MM.1S (cell line): ENCODE data around the gene TNK2.

Experiments used
- EZH2 ChIP-seq: fragments of 300-600 bp; sonication (generic); optimal IDR thresholded peaks from 2 replicates; pipeline ENCODE3; 2017; ENCODE audit warnings: low read depth, mild to moderate bottlenecking, antibody characterized with exemption, low read length, mixed read lengths
- EZH2phosphoT487 ChIP-seq: fragments of 300-600 bp; sonication (generic); IDR thresholded peaks from 2 replicates; pipeline ENCODE4 v1.6.1; 2018; ENCODE audit warnings: antibody characterized with exemption, low read length
- TF ChIP-seq, protein P1 (sequence below): fragments of 300-600 bp; sonication (generic); IDR thresholded peaks from 2 replicates; pipeline ENCODE4 v1.5.1; 2016; ENCODE audit warnings: antibody characterized with exemption, low read length, mixed read lengths

DNA sequence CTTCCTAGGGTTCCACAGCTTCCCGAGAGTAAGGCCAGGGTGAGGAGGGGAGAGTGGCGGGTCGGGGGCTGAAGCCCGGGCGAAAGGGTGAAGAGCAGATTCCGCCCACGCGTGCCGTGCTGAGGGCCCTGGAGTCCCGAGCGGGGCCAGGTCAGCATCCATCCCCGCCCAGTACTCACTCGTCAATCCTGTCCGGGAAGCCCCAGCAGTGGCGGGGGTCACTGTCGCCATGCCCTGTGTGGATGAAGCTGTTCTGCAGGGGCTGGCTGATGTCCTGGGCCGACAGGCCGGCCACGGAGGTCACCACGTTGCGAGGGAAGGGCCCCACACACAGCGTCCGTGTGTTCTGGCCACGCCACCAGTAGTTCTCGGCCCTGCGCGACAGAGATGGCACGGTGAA, 36.3 kb downstream of the TNK2 start:
- TF ChIP-seq, protein P1, sequence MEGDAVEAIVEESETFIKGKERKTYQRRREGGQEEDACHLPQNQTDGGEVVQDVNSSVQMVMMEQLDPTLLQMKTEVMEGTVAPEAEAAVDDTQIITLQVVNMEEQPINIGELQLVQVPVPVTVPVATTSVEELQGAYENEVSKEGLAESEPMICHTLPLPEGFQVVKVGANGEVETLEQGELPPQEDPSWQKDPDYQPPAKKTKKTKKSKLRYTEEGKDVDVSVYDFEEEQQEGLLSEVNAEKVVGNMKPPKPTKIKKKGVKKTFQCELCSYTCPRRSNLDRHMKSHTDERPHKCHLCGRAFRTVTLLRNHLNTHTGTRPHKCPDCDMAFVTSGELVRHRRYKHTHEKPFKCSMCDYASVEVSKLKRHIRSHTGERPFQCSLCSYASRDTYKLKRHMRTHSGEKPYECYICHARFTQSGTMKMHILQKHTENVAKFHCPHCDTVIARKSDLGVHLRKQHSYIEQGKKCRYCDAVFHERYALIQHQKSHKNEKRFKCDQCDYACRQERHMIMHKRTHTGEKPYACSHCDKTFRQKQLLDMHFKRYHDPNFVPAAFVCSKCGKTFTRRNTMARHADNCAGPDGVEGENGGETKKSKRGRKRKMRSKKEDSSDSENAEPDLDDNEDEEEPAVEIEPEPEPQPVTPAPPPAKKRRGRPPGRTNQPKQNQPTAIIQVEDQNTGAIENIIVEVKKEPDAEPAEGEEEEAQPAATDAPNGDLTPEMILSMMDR = no peak
- TF ChIP-seq EZH2 (no peak), EZH2phosphoT487 (no peak)
